HK-2 (cell line): ENCODE results near the gene ULBP3.
A peak's percentile ranks its signal among the peaks of the same experiment; 100 is the strongest.
"Not testable (repeated sequence)": the region's sequence is repeated elsewhere in the genome, so short reads cannot be mapped to it uniquely, and the experiment has no call there.

Experiments
- DNase-seq: peaks from one replicate; pipeline ENCODE4 v3.0.0-alpha.2; 2018; ENCODE audit not compliant: unreplicated experiment

Gene ULBP3

GRCh38 chr6:150076196-150076893 lies 7.4 kb upstream of the ULBP3 start:
- DNase-seq: no peak

GRCh38 chr6:150075034-150075421 lies 6.1 kb upstream of the ULBP3 start:
- no peak for DNase-seq

GRCh38 chr6:150074396-150075033 lies 5.6 kb upstream of the ULBP3 start:
- DNase-seq: not testable (repeated sequence)

- peak; percentile 72 for DNase-seq
These were observed 3.3 kb upstream of the ULBP3 start for GRCh38 chr6:150072201-150072600.

GRCh38 chr6:150070236-150070818 lies 1.4 kb upstream of the ULBP3 start:
- DNase-seq: no peak

GRCh38 chr6:150069706-150070105 lies 785 bp upstream of the ULBP3 start:
- DNase-seq: no peak

GRCh38 chr6:150068151-150068550 lies 770 bp downstream of the ULBP3 start:
- DNase-seq: no peak

- DNase-seq: no peak
These were observed 3.8 kb downstream of the ULBP3 start for GRCh38 chr6:150065083-150065482.

GRCh38 chr6:150063640-150064039 lies 5.3 kb downstream of the ULBP3 start:
- DNase-seq: no peak

GRCh38 chr6:150059973-150060372 lies 8.9 kb downstream of the ULBP3 start:
- not testable (repeated sequence) for DNase-seq

- no peak for DNase-seq
These were observed 9.9 kb downstream of the ULBP3 start for GRCh38 chr6:150058986-150059385.

GRCh38 chr6:150058231-150058792 lies 10.6 kb downstream of the ULBP3 start:
- DNase-seq: no peak

- DNase-seq: no peak
These were observed 11.4 kb downstream of the ULBP3 start for GRCh38 chr6:150057501-150057951.

GRCh38 chr6:150056916-150057315 lies 12.0 kb downstream of the ULBP3 start:
- no peak for DNase-seq

GRCh38 chr6:150056156-150056555 lies 12.8 kb downstream of the ULBP3 start:
- no peak for DNase-seq

GRCh38 chr6:150055131-150055530 lies 13.8 kb downstream of the ULBP3 start:
- DNase-seq: no peak

GRCh38 chr6:150053450-150053849 lies 15.5 kb downstream of the ULBP3 start:
- no peak for DNase-seq

GRCh38 chr6:150050846-150051245 lies 18.1 kb downstream of the ULBP3 start:
- no peak for DNase-seq

GRCh38 chr6:150048099-150048498 lies 20.8 kb downstream of the ULBP3 start:
- no peak for DNase-seq

GRCh38 chr6:150046943-150047342 lies 22.0 kb downstream of the ULBP3 start:
- DNase-seq: no peak

GRCh38 chr6:150044621-150045145 lies 24.2 kb downstream of the ULBP3 start:
- DNase-seq: no peak
